H9 (cell line): Measurements from ENCODE around the gene SOBP. TPM values are rescaled to one million over a fixed set of nuclear protein-coding genes. Genes with fewer than 3 reads are reported as not detected.

Source experiments
- DNase-seq: peaks from one replicate; pipeline ENCODE4 v3.0.0-alpha.2; 2017
- H2AFZ ChIP-seq: one replicate; pipeline ENCODE4 v1.6.1; 2013; ENCODE audit warnings: mild to moderate bottlenecking, low read length, control low read depth, moderate library complexity
- H2AK5ac ChIP-seq: 2 replicates; pipeline ENCODE4 v1.6.1; 2013; ENCODE audit warnings: low read length, control low read depth, mixed read lengths; ENCODE audit not compliant: insufficient read length
- H2BK120ac ChIP-seq: one replicate; pipeline ENCODE4 v1.6.1; 2013; ENCODE audit warnings: low read depth, mild to moderate bottlenecking, low read length, control low read depth, inconsistent platforms; ENCODE audit not compliant: poor library complexity, severe bottlenecking
- H2BK12ac ChIP-seq: 2 replicates; pipeline ENCODE4 v1.6.1; 2013; ENCODE audit warnings: low read length, control low read depth, mixed read lengths, low read depth; ENCODE audit not compliant: insufficient read length
- H2BK15ac ChIP-seq: 2 replicates; pipeline ENCODE4 v1.6.1; 2013; ENCODE audit warnings: low read depth, low read length, control low read depth
- H2BK20ac ChIP-seq: one replicate; pipeline ENCODE4 v1.6.1; 2013; ENCODE audit warnings: low read depth, mild to moderate bottlenecking, low read length, control low read depth, inconsistent platforms; ENCODE audit not compliant: poor library complexity, severe bottlenecking
- H2BK5ac ChIP-seq: 2 replicates; pipeline ENCODE4 v1.6.1; 2013; ENCODE audit warnings: low read length, control low read depth, mixed read lengths; ENCODE audit not compliant: insufficient read length
- H3K14ac ChIP-seq: 2 replicates; pipeline ENCODE4 v1.6.1; 2013; ENCODE audit warnings: low read length, control low read depth; ENCODE audit not compliant: insufficient read depth
- H3K18ac ChIP-seq: 2 replicates; pipeline ENCODE4 v1.6.1; 2013; ENCODE audit warnings: low read depth, mild to moderate bottlenecking, mixed read lengths, low read length, control low read depth; ENCODE audit not compliant: insufficient read length
- H3K23ac ChIP-seq: 2 replicates; pipeline ENCODE4 v1.6.1; 2013; ENCODE audit warnings: low read length, control low read depth, mixed read lengths, low read depth; ENCODE audit not compliant: insufficient read length
- H3K23me2 ChIP-seq: 2 replicates; pipeline ENCODE4 v1.6.1; 2013; ENCODE audit warnings: low read depth, mild to moderate bottlenecking, mixed read lengths, low read length, control low read depth; ENCODE audit not compliant: insufficient read length, poor library complexity, severe bottlenecking
- H3K27ac ChIP-seq: 2 replicates; pipeline ENCODE4 v1.5.1; 2013; ENCODE audit warnings: low read length, control low read depth, mixed read lengths, low read depth; ENCODE audit not compliant: insufficient read length
- H3K27me3 ChIP-seq: 2 replicates; pipeline ENCODE4 v1.6.1; 2013; ENCODE audit warnings: low read length, control low read depth, inconsistent platforms; ENCODE audit not compliant: insufficient read depth
- H3K4ac ChIP-seq: 2 replicates; pipeline ENCODE4 v1.6.1; 2013; ENCODE audit warnings: low read depth, mild to moderate bottlenecking, control low read depth, inconsistent platforms, low read length, moderate library complexity
- H3K4me1 ChIP-seq: 2 replicates; pipeline ENCODE4 v1.6.1; 2013; ENCODE audit warnings: low read length, control low read depth, inconsistent platforms; ENCODE audit not compliant: insufficient read depth
- H3K4me2 ChIP-seq: 2 replicates; pipeline ENCODE4 v1.6.1; 2013; ENCODE audit warnings: low read length, control low read depth, mixed read lengths; ENCODE audit not compliant: insufficient read length, insufficient read depth
- H3K56ac ChIP-seq: 2 replicates; pipeline ENCODE4 v1.6.1; 2013; ENCODE audit warnings: low read depth, mild to moderate bottlenecking, mixed read lengths, low read length, control low read depth; ENCODE audit not compliant: insufficient read length
- H3K79me1 ChIP-seq: 2 replicates; pipeline ENCODE4 v1.6.1; 2013; ENCODE audit warnings: low read depth, mild to moderate bottlenecking, moderate library complexity, low read length, control low read depth, inconsistent platforms; ENCODE audit not compliant: insufficient read depth, poor library complexity, severe bottlenecking
- H3K79me2 ChIP-seq: 2 replicates; pipeline ENCODE4 v1.6.1; 2013; ENCODE audit warnings: low read length, control low read depth, inconsistent platforms; ENCODE audit not compliant: insufficient read depth
- H3K9ac ChIP-seq: 2 replicates; pipeline ENCODE4 v1.6.1; 2013; ENCODE audit warnings: low read length, control low read depth, mixed read lengths; ENCODE audit not compliant: insufficient read length; ENCODE audit errors: extremely low read depth
- H3K9me3 ChIP-seq: one replicate; pipeline ENCODE4 v1.6.1; 2013; ENCODE audit warnings: low read depth, low read length, inconsistent platforms; ENCODE audit not compliant: control insufficient read depth
- H3T11ph ChIP-seq: one replicate; pipeline ENCODE4 v1.6.1; 2013; ENCODE audit warnings: mild to moderate bottlenecking, low read length, control low read depth, inconsistent platforms
- H4K20me1 ChIP-seq: one replicate; pipeline ENCODE4 v1.6.1; 2013; ENCODE audit not compliant: control insufficient read depth, insufficient read length, insufficient read depth
- H4K5ac ChIP-seq: 2 replicates; pipeline ENCODE4 v1.6.1; 2013; ENCODE audit warnings: low read depth, mild to moderate bottlenecking, mixed read lengths, low read length, control low read depth; ENCODE audit not compliant: insufficient read length
- H4K8ac ChIP-seq: replicated peaks from 2 replicates; pipeline ENCODE4 v1.6.1; 2013; ENCODE audit warnings: low read length, control low read depth, mixed read lengths, low read depth; ENCODE audit not compliant: insufficient read length
- H4K91ac ChIP-seq: 2 replicates; pipeline ENCODE4 v1.6.1; 2013; ENCODE audit warnings: low read depth, mild to moderate bottlenecking, moderate library complexity, mixed read lengths, low read length, control low read depth; ENCODE audit not compliant: insufficient read length
- H3K27ac Mint-ChIP-seq, 3 experiments: 2 replicates in 2 of 3; 3 replicates in 1 of 3; pipeline ENCODE4 v1.8.0; 2020 to 2021; ENCODE audit warnings: mixed read lengths in 3 of 3, mild to moderate bottlenecking in 1 of 3, moderate library complexity in 1 of 3
- H3K27me3 Mint-ChIP-seq: 2 replicates; pipeline ENCODE4 v1.8.0; 2021; ENCODE audit warnings: low read depth, mild to moderate bottlenecking, moderate library complexity, mixed read lengths
- H3K36me3 Mint-ChIP-seq, 3 experiments: 2 replicates in 2 of 3; 3 replicates in 1 of 3; pipeline ENCODE4 v1.8.0; 2020 to 2021; ENCODE audit warnings: low read depth in 3 of 3, mixed read lengths in 3 of 3; ENCODE audit not compliant: insufficient read depth in 1 of 3
- H3K4me1 Mint-ChIP-seq, 2 experiments: 2 replicates each; pipeline ENCODE4 v1.8.0; 2020; ENCODE audit warnings: mixed read lengths in 2 of 2
- H3K4me3 Mint-ChIP-seq, 2 experiments: 2 replicates in 1 of 2; 3 replicates in 1 of 2; pipeline ENCODE4 v1.8.0; 2020 to 2021; ENCODE audit warnings: mild to moderate bottlenecking in 2 of 2, mixed read lengths in 2 of 2, moderate library complexity in 1 of 2
- H3K9me3 Mint-ChIP-seq, 2 experiments: 2 replicates in 1 of 2; 3 replicates in 1 of 2; pipeline ENCODE4 v1.8.0; 2020; ENCODE audit warnings: mild to moderate bottlenecking in 2 of 2, mixed read lengths in 2 of 2, moderate library complexity in 1 of 2
- WGBS: extraction: QIAGEN DNeasy Blood & Tissue Kit; methylation state at CpG from one replicate; pipeline ENCODE4 v1.1.7; 2013; ENCODE audit warnings: missing lambda C conversion rate, low lambda C conversion rate, mixed read lengths; ENCODE audit not compliant: insufficient read length; ENCODE audit errors: extremely low coverage; 5-methylcytosine and 5-hydroxymethylcytosine counted together
- total RNA-seq: library from RNA; stranded (reverse); gene quantifications from 2 replicates; pipeline ENCODE4 v1.2.1, GENCODE V29; 2021
- TF ChIP-seq, protein P1 (sequence below): fragments of 200-600 bp; sonication (generic); conservative IDR thresholded peaks from 3 replicates; pipeline ENCODE4 v1.8.0; 2021; ENCODE audit warnings: antibody characterized with exemption, mild to moderate bottlenecking

Gene SOBP
- total RNA-seq, 1 experiment from 2014 or later = 4.3 TPM

DNA sequence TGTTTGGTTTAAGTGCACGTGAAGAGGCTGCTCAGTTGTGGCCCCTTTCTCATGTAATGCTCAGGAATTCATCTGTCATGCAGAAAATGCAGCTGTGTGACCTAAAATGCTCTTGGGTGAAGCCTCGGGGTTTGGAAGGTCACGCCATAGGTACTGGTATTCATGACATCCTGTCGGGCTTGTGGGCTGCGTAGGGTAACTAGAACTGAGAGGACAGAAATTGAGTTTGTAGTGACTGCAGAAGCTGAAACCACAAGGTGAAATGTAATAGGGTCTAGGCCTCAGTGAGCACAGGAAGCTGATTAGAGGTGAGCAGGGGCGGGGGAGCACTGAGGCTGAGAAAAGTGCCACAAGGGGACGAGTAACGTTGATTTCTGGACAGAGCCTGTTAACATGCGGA lies 128.8 kb downstream of the SOBP start:
- H3K14ac ChIP-seq = peak overlapping the region; percentile 66; the same call in 1 of the 2 replicates
- no peak overlapping the region for H4K8ac ChIP-seq
- H2BK12ac ChIP-seq = no peak overlapping the region
- H2BK20ac ChIP-seq = no peak overlapping the region
- H3K23me2 ChIP-seq = no peaks in the 10 kb centered on the region
- H2BK120ac ChIP-seq = no peak overlapping the region
- no peak overlapping the region for H3T11ph ChIP-seq
- no peak overlapping the region for H3K9ac ChIP-seq
- Mint-ChIP-seq H3K9me3 (no peaks in the 10 kb centered on the region), H3K4me3 (no peak overlapping the region), H3K27ac (peak overlapping the region in 2 of 3 experiments; percentile 72 to 76; a peak in 3 of 7 replicates), H3K36me3 (no peaks in the 10 kb centered on the region), H3K27me3 (no peaks in the 10 kb centered on the region), H3K4me1 (peaks cover 63 to 65% of the 10 kb centered on the region in 2 experiments)
- TF ChIP-seq, protein P1, sequence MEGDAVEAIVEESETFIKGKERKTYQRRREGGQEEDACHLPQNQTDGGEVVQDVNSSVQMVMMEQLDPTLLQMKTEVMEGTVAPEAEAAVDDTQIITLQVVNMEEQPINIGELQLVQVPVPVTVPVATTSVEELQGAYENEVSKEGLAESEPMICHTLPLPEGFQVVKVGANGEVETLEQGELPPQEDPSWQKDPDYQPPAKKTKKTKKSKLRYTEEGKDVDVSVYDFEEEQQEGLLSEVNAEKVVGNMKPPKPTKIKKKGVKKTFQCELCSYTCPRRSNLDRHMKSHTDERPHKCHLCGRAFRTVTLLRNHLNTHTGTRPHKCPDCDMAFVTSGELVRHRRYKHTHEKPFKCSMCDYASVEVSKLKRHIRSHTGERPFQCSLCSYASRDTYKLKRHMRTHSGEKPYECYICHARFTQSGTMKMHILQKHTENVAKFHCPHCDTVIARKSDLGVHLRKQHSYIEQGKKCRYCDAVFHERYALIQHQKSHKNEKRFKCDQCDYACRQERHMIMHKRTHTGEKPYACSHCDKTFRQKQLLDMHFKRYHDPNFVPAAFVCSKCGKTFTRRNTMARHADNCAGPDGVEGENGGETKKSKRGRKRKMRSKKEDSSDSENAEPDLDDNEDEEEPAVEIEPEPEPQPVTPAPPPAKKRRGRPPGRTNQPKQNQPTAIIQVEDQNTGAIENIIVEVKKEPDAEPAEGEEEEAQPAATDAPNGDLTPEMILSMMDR = no peak
- DNase-seq = no peak
- H3K79me1 ChIP-seq = no peaks in the 10 kb centered on the region
- WGBS = no CpG with 5 or more reads among the region's 9 CpGs
- H2AFZ ChIP-seq = no peak overlapping the region
- no peak overlapping the region for H3K56ac ChIP-seq
- no peak overlapping the region for H4K91ac ChIP-seq
- no peak overlapping the region for H3K27ac ChIP-seq
- peaks cover 32% of the 10 kb centered on the region for H3K4me1 ChIP-seq
- no peak overlapping the region for H2BK15ac ChIP-seq
- H4K20me1 ChIP-seq = no peaks in the 10 kb centered on the region
- no peak overlapping the region for H2AK5ac ChIP-seq
- H4K5ac ChIP-seq = no peak overlapping the region
- H3K27me3 ChIP-seq = no peaks in the 10 kb centered on the region
- H3K23ac ChIP-seq = no peak overlapping the region
- no peak overlapping the region for H3K4ac ChIP-seq
- H3K18ac ChIP-seq = peak overlapping the region; percentile 21
- H3K9me3 ChIP-seq = no peaks in the 10 kb centered on the region
- no peak overlapping the region for H3K4me2 ChIP-seq
- no peak overlapping the region for H2BK5ac ChIP-seq
- H3K79me2 ChIP-seq = no peaks in the 10 kb centered on the region
